IPS-NIHi11 (cell line): ENCODE data around the gene ELFN2.
"Not testable (repeated sequence)": the region's sequence is repeated elsewhere in the genome, so short reads cannot be mapped to it uniquely, and the experiment has no call there.

Experiments used
- DNase-seq: peaks from one replicate; pipeline ENCODE4 v3.0.0; 2012; ENCODE audit warnings: mixed read lengths, low spot score

ELFN2 gene, protein sequence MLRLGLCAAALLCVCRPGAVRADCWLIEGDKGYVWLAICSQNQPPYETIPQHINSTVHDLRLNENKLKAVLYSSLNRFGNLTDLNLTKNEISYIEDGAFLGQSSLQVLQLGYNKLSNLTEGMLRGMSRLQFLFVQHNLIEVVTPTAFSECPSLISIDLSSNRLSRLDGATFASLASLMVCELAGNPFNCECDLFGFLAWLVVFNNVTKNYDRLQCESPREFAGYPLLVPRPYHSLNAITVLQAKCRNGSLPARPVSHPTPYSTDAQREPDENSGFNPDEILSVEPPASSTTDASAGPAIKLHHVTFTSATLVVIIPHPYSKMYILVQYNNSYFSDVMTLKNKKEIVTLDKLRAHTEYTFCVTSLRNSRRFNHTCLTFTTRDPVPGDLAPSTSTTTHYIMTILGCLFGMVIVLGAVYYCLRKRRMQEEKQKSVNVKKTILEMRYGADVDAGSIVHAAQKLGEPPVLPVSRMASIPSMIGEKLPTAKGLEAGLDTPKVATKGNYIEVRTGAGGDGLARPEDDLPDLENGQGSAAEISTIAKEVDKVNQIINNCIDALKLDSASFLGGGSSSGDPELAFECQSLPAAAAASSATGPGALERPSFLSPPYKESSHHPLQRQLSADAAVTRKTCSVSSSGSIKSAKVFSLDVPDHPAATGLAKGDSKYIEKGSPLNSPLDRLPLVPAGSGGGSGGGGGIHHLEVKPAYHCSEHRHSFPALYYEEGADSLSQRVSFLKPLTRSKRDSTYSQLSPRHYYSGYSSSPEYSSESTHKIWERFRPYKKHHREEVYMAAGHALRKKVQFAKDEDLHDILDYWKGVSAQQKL

DNA sequence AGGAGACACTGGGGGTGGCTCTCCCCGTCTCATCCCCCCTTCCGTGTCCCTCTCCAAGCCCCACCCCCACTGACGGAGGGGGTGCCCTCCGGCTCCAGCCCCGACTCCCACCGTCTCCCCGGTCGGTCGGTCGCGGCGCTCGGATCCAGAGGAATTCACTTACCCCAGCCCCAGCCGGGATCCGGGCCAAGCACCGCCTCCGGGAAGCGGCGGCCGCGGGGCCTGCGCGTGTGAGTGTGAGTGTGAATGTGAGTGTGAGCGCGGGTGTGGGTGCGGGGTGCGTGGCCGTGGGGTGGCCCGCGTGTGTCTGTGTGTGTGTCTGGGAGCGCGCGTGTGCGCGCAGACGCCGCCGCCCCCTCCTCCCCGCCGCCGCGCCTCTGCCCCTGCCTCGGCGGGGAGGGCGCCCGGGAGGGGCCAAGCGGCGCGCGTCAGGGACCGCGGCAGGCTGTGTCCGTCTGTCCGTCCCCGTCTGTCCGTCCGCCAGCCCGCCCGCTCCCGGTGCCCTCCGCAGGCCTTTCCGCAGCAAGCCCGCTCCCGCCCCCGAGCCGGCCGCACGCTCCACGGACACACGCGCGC is at the start of gene ELFN2:
TSS of gene ELFN2 (minus strand) at position 345 of the 576 bp plus-strand sequence. CDS start 51,945 bp downstream, outside the sequence.
- peak; percentile 73 for DNase-seq

DNA sequence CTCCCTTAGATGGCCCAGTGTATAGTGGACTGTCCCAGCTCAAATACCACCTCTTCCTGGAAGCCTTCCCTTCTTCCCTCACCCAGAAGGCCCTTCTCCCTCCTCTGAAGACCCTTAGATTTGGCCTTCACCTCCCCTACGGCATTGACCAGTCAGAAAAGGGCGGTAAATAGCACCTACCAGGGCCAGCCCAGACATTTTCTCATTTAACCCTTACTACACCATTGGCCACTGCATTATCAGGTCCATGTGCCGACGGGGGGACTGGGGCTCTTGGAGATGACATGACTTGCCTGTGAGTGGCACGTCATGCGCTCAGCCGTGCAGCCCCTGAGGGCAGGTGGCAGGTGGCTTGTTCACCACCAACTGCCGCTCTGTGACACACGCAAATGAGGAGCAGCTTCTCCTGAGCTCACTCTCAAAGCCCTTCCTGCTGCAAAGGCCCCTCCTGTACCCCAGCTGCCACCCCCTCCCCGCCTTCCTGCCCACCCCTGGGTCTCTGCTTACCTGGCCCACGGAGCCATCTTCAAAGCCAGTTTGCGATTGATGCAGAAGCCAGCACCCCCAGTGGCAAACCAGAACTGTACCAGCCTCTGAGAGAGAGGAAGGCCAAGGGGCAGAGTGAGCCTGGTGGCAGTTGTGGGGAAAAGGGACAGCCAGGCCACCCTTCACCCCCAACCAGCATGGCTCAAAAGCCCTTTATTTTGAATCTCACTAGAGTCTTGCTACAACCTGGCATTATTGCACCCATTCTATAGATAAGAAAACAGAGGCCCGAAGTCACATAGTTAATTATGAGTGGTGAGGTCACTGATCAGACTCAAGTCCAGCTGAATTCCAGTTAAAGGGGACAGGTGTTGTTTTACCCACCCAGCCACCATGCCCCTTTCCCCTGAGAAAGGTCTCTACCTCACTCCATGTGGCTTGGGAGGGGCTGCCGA is 49.4 kb upstream of the ELFN2 start:
- no peak for DNase-seq

DNA sequence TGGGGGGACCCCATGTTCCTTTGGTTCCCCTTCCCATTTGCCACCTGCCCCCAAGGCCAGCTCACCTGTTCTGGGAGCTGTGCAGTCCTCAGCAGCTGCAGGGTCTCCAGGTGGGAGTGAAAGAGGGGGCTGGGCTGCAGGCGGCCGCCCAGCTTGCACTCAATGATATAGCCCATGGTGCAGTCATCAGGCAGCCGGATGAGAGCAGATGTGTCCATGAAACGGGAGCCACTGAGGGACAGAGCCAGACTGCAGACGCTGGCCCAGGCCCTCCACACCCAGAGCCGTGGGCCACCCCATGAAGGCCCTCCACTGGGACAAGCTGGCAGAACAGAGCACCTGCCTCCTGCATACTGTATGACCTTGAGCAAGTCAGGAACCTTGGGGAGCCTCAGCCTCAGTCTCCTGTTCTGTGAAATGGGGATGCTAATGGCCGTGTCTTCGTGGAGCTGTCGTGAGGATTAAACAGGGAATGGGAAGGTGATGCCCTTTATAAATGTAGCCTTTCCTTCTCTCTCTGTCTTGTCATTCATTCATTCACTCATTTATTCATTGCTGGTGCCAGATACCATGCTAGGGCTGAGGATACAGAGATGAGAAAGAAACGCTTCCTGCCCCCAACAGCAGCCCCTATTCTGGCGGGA is 47.3 kb upstream of the ELFN2 start:
- no peak for DNase-seq

DNA sequence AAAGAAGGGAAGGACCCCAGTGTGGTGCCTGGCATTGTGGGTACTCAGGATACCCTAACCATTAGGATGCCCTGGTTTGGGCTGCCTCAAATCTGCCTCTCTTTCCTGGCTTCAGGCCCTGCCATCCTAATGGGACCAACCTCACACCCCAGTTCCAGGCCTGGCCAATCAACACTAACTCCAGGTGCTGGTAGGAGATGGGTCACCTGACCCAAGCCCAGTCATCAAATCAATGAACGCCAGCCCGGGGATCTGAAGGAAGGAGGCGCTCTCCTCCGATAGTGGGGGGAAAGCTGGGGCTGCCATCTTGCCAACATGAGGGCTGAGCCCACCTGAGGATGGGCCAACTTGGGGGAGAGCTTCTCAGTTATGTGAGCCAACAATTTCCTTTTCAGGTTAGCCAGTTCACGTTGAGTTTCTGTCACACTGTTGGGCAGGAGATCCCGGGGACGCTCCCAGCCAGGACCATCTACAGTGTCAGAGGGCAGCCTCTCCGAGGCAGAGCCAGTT is 46.2 kb upstream of the ELFN2 start:
- DNase-seq = no peak

DNA sequence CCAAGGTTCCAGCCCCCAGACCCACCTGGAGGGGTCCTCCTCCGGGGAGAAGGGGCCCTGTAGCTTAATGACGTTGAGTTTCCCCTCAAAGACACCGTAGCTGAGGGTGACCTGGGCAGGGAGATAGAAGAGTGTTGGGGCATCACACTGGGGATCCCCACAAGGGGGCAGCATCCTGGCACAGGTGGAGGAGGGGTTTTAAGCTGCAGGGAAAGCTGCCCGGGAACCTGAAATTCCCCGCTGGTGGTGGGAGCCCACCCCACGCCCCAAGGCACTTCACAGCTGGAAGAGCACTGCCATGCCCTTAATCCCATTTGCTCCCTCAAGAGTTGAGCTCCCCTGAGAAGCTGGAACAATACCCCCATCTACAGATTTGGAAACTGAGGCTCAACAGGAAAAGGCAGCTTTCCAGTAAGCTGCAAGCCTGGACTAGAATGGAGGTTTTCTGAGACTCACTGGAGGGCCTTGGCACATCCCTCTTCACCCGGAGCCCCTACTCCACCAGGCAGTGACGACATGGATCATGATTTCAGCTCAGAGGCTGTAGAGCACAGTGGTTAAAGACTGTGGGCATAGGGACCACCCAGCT is 45.2 kb upstream of the ELFN2 start:
- peak; percentile 91 for DNase-seq

DNA sequence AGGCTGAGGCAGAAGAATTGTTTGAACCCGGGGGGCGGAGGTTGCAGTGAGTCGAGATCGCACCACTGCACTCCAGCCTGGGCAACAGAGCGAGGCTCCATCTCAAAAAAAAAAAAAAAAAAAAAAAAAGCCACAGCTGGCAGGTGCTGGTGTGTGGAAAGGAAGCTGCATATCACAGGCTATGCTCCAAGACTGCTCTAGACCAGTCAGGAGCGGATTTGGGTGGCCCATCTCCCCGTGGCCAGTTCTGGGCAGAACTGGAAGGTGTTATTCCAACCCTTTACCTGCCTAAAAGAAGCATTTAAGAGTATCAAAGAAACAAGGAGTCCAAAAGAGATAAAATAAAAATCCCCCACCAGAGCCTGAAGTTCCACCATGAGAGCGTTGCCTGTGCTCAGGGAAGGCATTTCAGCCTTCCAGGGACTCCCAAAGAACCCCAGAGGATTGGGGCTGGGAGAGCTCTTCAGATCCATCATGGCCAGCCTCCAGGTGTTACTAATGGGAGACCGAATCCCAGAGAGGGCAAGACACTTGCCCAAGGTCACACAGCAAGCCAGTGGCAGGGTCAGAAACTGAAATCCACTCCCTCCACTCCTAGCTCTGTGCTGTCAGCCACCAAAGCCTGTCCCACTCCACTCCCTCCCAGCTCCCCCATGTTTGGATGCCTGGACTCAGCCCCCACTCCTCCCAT is 44.6 kb upstream of the ELFN2 start:
- DNase-seq = no peak

DNA sequence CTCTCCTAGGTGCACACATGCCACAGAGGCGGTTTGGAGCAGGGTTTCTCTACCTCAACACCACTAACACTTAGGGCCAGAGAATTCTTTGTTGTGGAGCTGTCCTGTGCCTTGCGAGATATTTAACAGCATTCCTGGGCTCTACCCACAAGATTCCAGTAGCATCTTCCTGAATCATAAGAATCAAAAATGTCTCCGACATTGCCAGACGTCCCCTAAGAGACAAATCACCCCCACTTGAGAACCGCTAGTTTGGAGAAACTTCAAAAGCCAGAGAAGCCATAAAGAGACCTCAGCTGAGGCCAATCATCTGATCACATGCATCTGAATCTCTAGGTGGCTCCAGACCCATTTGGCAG is 42.8 kb upstream of the ELFN2 start:
- no peak for DNase-seq

DNA sequence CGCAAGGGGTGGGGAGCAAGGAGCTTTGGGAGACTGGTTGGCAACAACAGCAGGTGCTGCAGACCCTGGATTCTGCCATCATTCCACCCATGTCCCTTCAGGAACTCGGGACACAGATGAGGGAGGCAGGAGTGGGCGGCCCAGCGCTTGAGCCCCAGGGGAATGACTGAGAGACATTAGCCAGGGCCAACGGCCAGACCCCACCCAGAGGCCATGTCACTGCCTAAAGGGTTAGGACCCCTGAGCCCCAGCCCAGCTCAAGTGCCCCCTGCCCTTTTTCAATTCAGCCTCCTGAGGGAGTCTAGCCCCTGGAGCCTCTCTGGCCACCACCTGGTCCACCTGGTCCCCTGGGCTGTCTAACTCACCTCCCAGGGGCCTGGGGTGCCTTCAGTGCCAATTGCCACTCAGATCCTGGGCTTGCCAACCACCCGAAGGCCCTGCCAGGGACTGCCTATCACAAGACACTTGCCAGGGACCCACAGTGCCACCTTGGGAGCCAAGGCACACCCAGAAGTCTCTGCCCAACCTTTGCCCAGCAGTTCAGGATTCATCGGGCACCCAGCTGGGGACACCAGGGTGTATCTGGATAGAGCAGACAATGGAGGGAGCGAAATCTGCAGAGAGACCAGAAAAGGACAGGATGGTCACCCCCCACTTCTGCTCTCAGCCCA is 42.3 kb upstream of the ELFN2 start:
- DNase-seq = no peak

DNA sequence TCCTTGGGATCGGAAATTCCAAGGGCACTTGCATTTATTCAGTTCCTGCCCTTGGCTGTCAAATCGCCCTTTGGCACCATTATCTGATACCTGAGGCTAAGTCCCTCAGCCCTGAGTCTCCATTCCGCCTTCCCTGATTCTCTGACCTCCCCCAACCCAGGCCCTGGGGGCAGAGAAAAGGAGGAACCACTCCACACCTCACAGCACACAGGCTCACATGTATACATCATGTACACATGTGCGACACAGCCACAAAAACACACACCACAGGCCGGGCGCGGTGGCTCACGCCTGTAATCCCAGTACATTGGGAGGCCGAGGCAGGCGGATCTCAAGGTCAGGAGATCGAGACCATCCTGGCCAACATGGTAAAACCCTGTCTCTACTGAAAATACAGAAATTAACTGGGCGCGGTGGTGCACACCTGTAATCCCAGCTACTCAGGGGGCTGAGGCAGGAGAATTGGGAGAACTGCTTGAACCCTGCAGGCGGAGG is 41.0 kb upstream of the ELFN2 start:
- not testable (repeated sequence) for DNase-seq

DNA sequence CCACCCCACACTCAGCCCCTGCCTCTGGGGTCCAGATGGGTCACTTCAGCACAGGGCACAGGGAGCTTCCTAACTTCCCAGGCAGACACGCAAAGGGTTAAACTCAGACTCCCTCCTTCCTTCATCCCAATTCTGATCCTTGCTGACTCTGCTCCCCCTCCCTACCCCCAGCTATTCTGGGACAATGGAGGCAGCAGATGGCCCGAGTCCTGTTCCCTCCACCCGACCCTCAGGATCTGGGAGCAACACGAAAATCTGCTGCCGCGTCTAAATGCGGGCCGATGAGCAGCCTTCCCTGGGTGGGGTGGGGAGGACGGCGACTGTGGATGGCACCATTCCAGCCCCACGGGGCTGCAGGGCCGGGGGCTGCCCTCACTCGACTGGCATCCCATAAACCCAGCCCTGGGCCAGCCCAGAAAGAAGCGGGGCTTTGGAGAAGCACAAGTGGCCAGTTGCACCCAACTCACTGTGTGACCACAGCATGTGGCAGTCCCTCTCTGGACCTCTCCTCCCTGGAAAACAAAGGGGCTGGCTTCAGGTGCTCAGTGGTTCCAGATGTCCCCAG is 40.2 kb upstream of the ELFN2 start:
- DNase-seq = no peak

DNA sequence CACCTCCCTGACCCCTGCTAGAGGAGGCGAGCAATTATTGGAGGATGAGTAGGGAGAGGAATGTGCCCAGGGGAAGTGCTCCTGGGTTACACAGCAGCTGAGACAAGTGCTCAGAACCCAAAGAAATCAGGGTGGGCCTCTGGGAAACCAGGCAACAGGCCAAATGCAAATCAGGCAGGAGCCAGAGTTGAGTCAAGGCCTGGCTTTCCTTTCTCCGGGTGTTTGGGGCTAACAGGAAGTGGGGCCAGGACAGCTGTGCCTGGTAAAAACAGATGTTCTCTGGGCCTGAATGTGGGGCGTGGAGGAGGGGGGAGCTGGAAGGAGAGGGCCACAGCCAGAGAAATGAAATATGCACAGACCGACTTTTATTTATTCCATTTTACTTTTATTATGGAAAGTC is 36.9 kb upstream of the ELFN2 start:
- no peak for DNase-seq

DNA sequence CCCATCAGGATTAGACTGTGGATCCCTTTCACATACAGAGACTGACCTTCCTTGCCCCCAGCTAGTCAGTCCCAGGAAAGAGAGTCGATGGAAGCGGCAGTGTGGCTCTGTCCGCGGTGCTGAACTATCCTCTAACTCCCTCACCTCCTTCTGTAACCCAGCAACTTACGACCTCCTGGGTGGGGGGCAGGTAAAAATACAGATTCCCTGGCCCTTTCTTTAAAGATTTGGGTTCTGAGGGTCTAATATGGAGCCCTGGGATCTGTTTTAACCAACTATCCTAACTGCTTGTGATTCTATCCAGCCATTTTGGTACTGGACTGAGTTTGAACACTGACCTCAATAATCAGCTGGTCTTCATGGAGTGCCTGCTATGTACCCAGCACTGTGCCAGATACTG is 35.7 kb upstream of the ELFN2 start:
- DNase-seq = peak; percentile 84

DNA sequence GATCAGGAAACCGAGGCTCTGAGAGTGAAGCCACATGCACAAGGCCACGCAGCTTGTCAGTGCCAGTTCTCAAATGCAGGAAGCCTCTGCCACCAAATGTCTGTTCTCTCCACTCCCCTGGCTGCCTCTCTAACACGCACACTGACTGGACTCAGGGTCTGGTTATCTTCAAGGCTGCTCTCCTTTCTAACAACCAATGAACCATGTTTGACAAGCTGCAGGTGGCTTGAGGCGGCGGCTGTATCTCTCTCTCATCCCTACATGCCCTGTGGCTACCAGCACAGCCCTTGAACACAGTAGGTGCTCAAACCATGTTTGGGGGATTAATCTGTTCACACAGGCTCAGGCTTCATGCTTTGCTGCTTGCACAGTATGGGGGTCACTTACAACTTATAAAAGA is 35.2 kb upstream of the ELFN2 start:
- no peak for DNase-seq

DNA sequence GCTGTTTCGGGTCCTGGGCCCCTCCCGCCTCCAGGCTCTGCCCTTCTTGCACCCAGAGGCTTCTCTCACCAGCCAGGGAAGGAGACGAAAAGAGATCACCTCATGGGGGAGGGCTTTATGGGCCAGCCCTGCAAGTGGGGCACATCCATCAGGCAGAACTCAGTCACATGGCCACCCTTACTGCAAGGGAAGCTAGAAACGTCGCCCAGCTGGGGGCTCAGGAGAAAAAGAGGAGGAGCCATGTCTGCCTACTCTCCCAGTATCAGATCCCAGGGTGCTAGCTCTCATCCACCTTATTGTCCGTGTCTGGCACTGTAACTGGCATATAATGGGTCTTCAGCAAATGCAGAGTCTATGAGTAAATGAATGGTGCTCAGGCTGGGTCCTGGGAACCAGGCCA is 34.7 kb upstream of the ELFN2 start:
- no peak for DNase-seq

DNA sequence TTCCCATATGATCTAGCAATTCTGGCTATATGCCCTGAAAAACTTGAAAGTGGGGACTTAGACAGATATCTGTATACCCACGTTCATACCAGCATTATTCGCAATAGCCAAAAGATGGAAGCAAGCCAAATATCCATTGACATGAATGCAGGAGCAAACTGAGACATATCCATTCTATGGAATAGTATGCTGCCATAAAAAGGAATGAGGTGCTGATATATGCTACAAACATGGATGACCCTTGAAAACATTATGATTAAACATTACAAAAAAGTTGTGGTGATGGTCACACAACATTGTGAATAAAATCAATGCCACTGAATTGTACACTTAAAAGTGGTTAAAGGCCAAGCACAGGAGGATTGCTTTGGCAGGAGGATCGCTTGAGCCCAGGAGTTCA is 33.4 kb upstream of the ELFN2 start:
- DNase-seq = no peak

DNA sequence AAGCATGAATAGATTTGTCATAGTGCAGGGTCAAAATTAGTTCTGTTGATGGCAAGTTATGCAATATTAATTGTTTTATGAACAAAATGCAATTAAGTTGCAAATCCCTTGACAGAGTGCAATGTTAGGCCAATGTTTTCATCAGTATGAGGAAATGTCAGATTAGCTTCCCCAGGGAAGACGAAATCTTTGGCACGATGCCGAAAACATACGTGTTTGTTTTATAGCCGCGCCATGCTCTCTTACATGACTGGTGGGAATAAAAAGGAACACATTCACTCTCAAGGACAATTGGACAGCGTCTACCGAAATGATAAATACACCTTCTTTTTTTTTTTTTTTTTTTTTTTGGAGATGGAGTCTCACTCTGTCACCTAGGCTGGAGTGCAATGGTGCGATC is 31.9 kb upstream of the ELFN2 start:
- no peak for DNase-seq

DNA sequence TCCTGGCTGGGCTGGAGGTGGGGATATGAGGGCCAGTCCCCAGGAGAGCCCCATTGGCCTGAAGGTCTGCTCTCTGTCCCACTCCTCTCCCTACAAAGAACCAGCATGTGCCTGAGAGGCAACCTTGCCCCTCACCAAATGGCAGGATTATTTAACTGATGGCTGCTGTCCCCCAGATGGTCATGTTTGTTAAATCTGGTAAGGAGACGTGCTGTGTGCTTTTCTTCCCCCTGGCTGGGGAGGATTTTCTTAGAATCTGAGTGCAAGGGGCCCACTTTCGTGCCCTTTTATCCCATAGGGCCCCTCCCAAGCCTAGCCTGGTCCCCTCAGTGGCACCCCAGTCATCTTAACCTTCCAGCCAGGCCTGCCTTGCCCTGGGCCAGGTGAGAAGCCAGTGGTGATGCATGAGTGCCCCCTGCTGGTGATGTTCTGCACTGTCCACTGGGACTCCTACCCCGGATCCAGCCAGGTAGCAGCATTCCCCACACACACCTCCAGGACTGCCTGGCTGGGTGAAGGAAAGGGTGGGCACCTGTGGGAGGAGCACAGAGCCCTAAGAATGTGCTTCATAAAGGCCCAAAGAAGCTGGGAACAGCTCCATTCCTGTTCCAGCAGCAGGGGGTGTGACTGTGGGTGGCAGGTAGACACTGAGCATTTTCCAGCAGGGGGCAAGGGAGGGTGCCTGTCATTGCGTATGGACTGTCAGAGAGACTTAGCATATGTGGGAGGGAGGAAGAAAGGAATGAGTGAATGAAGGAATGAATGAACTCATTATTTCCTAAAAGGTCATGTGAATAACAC is 30.0 kb upstream of the ELFN2 start:
- peak; percentile 92 for DNase-seq

DNA sequence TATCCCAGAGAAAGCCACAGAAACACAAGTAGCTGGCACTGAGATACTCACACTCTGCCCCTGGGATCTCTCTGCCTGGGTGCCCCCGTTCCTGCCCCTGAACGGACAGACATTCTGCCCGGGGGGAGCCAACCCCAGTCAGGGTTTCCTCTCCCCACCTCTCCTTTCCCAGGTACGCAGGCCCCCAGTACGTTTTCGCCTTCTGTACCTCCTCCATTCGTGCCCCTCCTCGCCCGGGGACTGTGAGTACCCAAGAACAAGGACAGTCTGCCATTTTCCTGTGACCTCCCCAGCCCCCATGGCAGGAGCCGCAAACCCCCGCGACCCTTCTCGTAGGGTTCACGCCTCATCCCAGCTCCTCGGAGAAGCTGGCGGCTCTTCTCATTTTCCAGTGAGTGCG is 29.1 kb upstream of the ELFN2 start:
- DNase-seq = no peak
